ENCODE results near the gene PRKRIP1.
A peak's percentile ranks its signal among the peaks of the same experiment; 100 is the strongest.
"Not testable (repeated sequence)": the region's sequence is repeated elsewhere in the genome, so short reads cannot be mapped to it uniquely, and the experiment has no call there.

PRKRIP1 gene

DNA sequence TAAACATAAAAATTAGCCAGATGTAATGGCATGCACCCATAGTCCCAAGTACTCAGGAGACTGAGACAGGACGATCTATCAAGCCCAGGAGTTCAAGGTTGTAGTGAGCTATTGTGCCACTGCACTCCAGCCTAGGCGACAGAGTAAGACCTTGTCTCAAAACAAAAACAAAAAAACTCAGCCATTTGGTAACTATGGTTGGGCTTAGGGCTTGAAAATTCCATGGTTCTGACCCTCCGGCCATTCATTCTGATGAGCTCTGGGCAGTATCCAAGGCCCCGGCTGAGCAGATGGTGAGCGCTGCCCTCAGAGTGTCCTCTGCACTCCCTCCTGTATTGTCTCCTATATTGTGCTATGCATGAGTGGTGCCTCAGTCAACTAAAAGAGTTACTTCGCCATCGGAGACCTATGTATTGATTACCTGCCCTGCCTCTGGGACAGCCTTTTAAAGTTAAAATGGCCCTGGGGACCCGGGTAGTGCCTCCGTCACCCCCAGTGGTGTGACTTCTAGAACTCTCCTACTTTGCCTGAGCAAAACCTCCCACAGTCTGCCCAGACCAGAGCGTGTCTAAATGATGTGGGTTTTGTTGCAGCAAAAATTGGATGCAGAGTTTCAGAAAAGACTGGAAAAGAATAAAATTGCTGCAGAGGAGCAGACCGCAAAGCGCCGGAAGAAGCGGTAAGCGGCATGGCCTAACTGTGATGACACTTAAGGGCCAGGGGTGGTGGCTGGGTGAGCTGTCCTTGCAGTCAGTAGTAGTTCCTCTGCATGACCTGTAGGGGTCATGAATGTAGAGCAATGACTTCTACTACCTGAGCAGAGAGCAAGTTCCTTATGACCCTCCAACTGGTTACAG lies 8.1 kb downstream of the PRKRIP1 start:
- DNase-seq = peak; percentile 4

GRCh38 chr7:102404862-102405188 lies 8.7 kb downstream of the PRKRIP1 start:
- DNase-seq = not testable (repeated sequence)

DNA sequence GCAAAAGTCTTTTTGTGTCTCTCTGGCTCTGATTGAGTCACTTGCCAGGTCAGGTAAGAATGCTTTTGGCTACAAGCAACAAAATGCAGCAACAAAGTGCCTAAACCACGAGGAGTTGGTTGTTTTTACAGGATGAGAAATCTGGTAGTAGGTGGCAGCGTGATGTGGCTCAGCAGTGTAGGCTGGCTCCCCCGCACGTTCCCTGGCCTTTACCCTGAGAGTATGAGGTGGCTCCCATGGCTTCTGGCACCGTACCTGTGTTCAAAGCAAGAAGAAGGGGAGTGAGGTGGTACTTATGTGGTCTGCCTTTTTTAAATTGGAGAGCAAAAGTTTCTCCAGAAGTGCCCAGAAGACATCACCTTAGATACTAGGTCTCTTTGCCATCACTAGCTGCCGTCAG lies 11.7 kb downstream of the PRKRIP1 start:
- DNase-seq = no peak

- DNase-seq = not testable (repeated sequence)
Observed at GRCh38 chr7:102408530-102408929, 12.4 kb downstream of the PRKRIP1 start.

- no peak for DNase-seq
Observed at GRCh38 chr7:102409340-102409739, 13.2 kb downstream of the PRKRIP1 start.

DNA sequence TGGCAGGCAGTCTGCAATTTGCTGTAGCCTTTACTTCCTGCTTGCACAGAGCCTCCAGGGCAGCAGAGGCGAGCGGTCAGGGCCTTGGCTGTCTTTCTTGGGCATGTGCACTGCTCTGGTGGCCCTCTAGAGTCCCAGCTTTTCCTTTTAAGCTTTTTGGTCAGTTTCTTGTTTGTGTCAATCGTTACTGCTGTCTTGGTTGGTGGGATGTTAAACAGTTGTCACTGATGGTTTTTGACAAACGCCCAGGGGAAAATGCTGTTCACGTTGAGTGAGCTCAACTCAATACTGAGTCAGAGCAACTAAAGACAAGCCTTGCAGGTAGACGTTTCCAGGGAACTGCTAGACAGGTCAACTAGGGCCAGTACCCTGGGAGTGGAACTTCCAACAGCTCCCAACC lies 14.0 kb downstream of the PRKRIP1 start:
- DNase-seq = no peak

GRCh38 chr7:102410918-102411317 lies 14.8 kb downstream of the PRKRIP1 start:
- DNase-seq = no peak

- DNase-seq = peak; percentile 44
Observed at GRCh38 chr7:102412548-102412947, 16.4 kb downstream of the PRKRIP1 start.

DNA sequence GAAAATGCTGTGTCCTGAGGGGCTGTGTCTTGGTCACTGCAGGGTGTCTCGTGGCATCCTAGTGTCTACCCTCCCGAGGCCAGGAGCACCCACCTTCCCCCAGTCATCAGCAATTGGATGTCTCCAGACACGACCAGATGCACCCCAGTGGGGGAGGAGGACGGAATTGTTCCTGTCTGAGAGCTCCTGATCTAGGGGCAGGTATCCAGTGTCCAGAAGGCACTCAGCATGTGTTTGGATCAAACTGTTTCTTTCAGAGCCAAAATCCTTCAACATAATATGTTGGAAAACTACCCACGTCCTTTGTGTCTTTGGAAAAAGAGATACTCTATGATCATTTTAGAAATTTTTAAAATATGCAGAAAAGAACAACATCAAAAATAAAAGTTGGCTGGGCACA lies 16.9 kb downstream of the PRKRIP1 start:
- no peak for DNase-seq

DNA sequence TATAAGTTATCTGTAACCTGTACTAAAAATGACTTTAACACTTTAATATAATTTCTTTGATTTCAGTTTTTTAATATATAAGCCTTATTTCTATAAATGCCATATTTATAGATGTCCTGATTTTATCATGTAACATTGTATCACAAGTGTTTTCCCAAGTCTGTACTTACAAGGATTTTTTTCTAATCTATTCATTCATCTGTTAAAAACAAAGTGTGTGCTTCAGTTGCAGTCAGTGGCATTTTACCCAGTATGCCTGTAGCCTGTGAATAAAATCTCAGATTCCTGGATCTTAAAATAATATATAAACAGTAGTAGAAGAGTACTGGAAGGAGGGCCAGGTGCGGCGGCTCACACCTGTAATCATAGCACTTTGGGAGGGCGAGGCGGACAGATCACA lies 17.4 kb downstream of the PRKRIP1 start:
- no peak for DNase-seq

DNA sequence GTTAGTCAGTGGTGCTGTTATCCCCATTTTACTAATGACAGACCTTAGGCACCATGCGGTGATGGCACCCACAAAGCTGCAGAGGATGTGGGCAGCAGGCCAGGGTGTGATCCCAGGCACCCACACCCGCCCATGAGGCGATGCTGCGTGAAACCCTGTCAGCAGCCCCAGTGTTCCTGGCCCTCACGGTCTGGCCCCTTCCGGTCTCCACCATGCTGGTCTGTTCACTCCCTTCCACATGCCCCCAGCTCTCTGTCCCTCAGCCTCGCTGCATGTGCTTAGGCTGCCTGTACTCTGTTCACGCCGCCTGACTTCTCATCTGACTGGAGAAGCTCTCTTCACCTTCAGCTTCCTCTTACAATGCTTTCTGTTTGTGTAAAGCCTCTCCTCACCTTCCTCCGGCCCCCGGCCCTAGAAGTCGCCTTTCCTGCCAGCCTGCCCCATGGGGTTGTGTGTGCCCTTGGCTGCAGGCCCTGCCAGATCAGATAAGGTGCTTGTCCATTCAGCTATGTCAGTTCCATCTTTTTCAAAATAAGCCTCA lies 19.6 kb downstream of the PRKRIP1 start:
- DNase-seq = peak; percentile 10

GRCh38 chr7:102416406-102416805 lies 20.2 kb downstream of the PRKRIP1 start:
- no peak for DNase-seq

GRCh38 chr7:102417105-102417504 lies 20.9 kb downstream of the PRKRIP1 start:
- no peak for DNase-seq

- DNase-seq = no peak
Observed at GRCh38 chr7:102418592-102418991, 22.4 kb downstream of the PRKRIP1 start.

DNA sequence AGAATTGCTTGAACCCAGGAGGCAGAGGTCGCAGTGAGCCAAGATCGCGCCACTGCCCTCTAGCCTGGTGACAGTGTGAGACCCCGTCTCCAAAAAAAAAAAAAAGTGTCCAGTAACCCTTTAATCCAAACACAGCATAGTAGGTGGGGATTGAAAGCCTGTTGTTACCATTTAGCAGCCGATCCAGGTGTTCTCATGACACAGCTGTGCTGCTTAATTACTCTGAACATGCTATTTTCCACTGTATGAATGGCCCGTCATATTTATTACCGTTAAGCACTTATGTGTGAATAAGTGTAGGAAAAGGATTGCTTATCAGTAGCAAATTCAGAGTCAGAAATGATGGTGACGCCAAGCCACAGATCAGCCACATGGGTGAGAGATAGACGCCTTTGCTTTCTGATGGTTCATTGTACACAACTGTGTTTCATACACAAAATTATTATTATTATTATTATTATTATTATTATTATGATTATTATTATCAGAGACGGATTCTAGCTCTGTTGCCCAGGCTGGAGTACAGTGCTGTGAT lies 25.6 kb downstream of the PRKRIP1 start:
- DNase-seq = no peak

DNA sequence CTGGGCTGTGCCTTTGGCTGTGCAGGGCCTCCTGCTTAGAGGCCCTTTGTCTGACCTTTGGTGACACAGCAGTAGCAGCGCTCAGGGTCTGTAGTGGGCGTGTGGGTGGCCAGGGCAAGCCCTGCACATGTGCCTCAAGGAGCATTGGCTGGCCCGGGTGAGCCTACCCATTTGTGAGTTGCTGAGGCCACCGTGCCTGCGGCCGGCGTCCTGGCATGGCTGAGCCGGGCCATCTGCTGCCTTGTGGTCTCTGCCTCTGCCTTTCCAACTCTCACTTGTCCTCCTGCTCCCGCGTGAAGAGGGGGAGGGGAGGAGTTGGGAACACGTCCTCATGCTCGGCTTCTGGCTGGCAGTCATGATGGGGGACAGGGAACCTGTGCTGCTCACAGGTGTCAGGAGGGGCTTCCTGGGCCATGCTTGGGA lies 28.0 kb downstream of the PRKRIP1 start:
- DNase-seq = no peak

DNA sequence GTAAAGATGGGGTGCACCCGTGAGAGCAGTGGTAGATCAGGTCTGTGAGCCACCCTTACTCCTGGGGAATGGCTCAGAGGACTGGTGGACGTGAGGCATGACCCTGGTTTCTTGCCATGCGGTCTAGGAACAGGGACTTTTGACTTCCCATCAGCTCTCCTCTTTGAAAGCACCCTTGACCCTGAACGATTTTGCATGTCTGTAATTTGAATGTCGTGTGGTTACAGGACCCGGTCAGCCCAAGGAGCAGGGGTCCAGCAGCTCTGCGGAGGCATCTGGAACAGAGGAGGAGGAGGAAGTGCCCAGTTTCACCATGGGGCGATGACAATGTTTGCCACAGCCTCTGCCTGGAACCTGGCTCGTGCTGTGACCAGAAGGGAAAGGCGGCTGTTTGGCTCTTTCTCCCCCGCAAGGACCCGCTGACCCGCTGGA lies 28.6 kb downstream of the PRKRIP1 start:
- DNase-seq = no peak

DNA sequence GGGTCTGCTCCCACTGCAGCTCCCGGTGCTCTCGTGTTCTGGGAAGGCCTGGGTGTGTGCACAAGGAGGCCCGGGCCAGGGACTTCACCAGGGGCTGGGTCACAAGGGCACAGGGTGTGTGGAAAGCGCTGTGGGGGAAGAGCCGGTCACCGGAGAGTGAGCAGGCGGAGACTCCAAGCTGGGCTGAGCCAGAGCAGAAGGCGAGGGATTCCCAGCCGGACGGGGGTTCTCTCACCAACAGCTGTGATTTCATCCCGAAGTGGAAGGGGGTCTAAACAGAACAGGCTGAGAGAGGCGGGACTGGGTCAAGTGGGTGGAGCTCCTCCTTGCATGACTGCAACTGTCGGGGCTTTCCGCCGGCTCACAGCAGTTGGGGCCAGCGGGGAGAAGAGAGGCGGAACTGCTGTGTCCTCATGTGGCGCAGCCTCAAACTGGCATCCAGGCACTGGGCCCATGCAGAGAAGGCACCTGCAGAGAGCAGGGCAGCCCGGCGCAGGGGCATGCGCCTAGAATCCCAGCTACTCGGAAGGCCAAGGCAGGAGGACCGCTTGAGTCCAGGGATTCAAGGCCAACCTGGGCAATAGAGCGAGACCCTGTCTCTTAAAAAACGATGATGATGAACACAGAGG lies 29.6 kb downstream of the PRKRIP1 start:
- DNase-seq = peak; percentile 72

DNA sequence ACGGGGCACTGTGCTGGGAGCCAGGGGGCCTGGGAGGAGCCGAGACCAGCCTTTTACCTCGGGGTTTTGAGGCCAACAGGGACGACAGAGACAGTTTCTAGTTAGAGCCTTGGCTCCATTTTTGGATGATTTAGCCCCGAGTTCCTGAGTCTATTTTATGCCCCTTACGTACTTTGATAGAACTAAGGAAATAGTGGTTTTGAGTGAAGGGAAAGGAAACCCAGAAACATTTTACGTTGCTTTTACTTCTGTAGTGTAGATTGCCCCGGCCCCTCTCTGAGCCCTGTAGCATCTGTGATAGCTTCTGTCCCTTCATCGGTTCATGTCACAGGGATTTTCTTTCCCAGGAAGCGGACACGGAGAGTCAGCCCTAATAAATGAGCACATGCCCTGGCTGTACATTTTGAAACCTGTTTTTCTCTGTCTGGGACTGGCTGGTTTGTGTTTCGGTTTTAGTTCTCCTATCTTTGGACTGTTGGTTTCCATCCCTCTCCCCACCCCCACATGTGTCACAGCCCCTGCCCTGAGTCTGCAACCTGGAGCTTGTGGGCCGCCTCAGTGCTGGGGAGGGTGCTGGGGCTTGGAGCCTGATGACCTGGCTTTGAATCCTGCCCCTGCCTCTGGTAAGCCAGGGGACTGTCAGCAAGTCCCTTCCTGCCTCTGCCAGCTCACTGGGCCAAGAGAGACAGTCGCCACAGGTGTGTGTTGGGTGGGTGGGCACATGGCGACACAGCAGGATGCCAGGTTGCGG lies 30.3 kb downstream of the PRKRIP1 start:
- peak; percentile 31 for DNase-seq

DNA sequence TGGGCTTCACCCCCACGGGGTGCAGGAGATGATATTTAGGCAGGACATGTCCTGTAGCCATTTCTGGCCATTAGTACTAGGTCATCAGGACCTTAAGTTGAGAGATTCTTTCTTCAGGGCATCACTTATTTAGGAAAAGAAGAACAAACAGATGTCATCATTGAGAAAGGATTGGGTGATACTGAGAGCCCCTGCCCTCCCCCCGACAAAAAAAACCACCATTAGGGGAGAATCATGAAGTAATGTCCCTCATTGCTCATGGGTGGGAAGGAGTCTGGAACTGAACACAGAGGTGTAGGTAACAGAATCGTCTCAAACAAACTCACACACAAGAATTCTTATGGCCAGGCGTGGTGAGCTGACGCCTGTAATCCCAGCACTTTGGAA lies 30.8 kb downstream of the PRKRIP1 start:
- no peak for DNase-seq

- no peak for DNase-seq
Observed at GRCh38 chr7:102429141-102429899, 33.2 kb downstream of the PRKRIP1 start.

GRCh38 chr7:102431617-102432298 lies 35.6 kb downstream of the PRKRIP1 start:
- DNase-seq = peak; percentile 46
